H1 (cell line): ENCODE data around the gene HTATSF1. TPM values are rescaled to one million over a fixed set of nuclear protein-coding genes. Genes with fewer than 3 reads are reported as not detected.

Experiments used
- CTCF ChIA-PET: fragments of 300-600 bp; sonication (Branson Sonifier 250); formaldehyde crosslinking; loops from one replicate; lab custom pipeline; 2021; ENCODE audit not compliant: partially characterized antibody; lab: Charles Lee
- POLR2A ChIA-PET: fragments of 300-600 bp; sonication (Branson Sonifier 250); formaldehyde crosslinking; loops from one replicate; lab custom pipeline; 2021; ENCODE audit warnings: inconsistent platforms; ENCODE audit not compliant: partially characterized antibody; lab: Charles Lee
- DNase-seq, 2 experiments: peaks; one replicate each; pipeline versions ENCODE4 v3.0.0 to v3.0.0-alpha.2; 2010 to 2022; ENCODE audit warnings: low spot score in 2 of 2, low read depth in 1 of 2, mixed read lengths in 1 of 2
- FAIRE-seq: peaks from 2 replicates; lab custom pipeline; 2011; peaks lifted over from hg19 to GRCh38; lab: Jason Lieb, UNC
- H2AFZ ChIP-seq: 2 replicates; pipeline ENCODE4 v1.8.1; 2012; ENCODE audit warnings: low read length, inconsistent platforms
- H2AK5ac ChIP-seq: 2 replicates; pipeline ENCODE4 v1.6.1; 2013; ENCODE audit warnings: low read depth, low read length
- H2BK120ac ChIP-seq: replicated peaks from 2 replicates; pipeline ENCODE3; 2013; ENCODE audit warnings: low read depth, low read length, inconsistent platforms
- H2BK12ac ChIP-seq: 2 replicates; pipeline ENCODE4 v1.6.1; 2013; ENCODE audit warnings: low read depth, low read length
- H2BK15ac ChIP-seq: 2 replicates; pipeline ENCODE4 v1.6.1; 2013; ENCODE audit warnings: low read length
- H2BK20ac ChIP-seq: 2 replicates; pipeline ENCODE4 v1.6.1; 2013; ENCODE audit warnings: low read length
- H2BK5ac ChIP-seq: 2 replicates; pipeline ENCODE4 v1.6.1; 2013; ENCODE audit warnings: low read depth, low read length
- H3K14ac ChIP-seq: 2 replicates; pipeline ENCODE4 v1.6.1; 2013; ENCODE audit warnings: inconsistent platforms; ENCODE audit not compliant: insufficient read length
- H3K18ac ChIP-seq: 2 replicates; pipeline ENCODE4 v1.6.1; 2013; ENCODE audit warnings: low read length; ENCODE audit errors: extremely low read depth
- H3K23ac ChIP-seq: 2 replicates; pipeline ENCODE4 v1.6.1; 2013; ENCODE audit warnings: inconsistent platforms; ENCODE audit not compliant: insufficient read length
- H3K23me2 ChIP-seq: 2 replicates; pipeline ENCODE4 v1.6.1; 2013; ENCODE audit warnings: low read depth, low read length
- H3K27ac ChIP-seq: 2 replicates; pipeline ENCODE4 v1.6.1; 2011; ENCODE audit warnings: low read depth, low read length, inconsistent platforms
- H3K27me3 ChIP-seq, 4 experiments: replicated peaks in 1 of 4; 1 replicate in 1 of 4; 2 replicates in 3 of 4; pipeline versions ENCODE4 v1.6.1 to v1.8.1; 2011 to 2013; ENCODE audit warnings: low read length in 3 of 4, mild to moderate bottlenecking in 3 of 4, inconsistent platforms in 2 of 4, mixed read lengths in 2 of 4, moderate library complexity in 1 of 4; ENCODE audit not compliant: control insufficient read depth in 3 of 4, insufficient read depth in 3 of 4; ENCODE audit errors: extremely low read depth in 1 of 4
- H3K36me3 ChIP-seq, 4 experiments: 2 replicates each; pipeline versions ENCODE4 v1.6.1 to v1.8.1; 2011 to 2013; ENCODE audit warnings: mild to moderate bottlenecking in 4 of 4, low read length in 3 of 4, moderate library complexity in 2 of 4, control low read depth in 1 of 4, inconsistent platforms in 1 of 4; ENCODE audit not compliant: insufficient read depth in 4 of 4, control insufficient read depth in 2 of 4
- H3K4ac ChIP-seq: replicated peaks from 2 replicates; pipeline ENCODE3; 2013; ENCODE audit warnings: low read length, low read depth, mixed read lengths, inconsistent platforms; ENCODE audit not compliant: insufficient read length
- H3K4me1 ChIP-seq, 4 experiments: replicated peaks in 1 of 4; 1 replicate in 1 of 4; 2 replicates in 3 of 4; pipeline versions ENCODE4 v1.6.1 to v1.8.1; 2011 to 2013; ENCODE audit warnings: low read length in 3 of 4, inconsistent platforms in 2 of 4, mixed read lengths in 1 of 4; ENCODE audit not compliant: insufficient read depth in 4 of 4, control insufficient read depth in 3 of 4
- H3K4me2 ChIP-seq, 2 experiments: 2 replicates each; pipeline versions ENCODE4 v1.6.1 to v1.8.1; 2011 to 2013; ENCODE audit warnings: low read depth in 2 of 2, low read length in 2 of 2, control low read depth in 1 of 2, inconsistent platforms in 1 of 2, mild to moderate bottlenecking in 1 of 2; ENCODE audit not compliant: insufficient read depth in 1 of 2
- H3K4me3 ChIP-seq, 4 experiments: fragments of 200-600, 300-600 bp in 1 of 4; sonication (generic), shearing (Covaris generic), sonication (Bioruptor Twin) in 1 of 4; 2 replicates each; pipeline versions ENCODE4 v1.5.1 to v1.8.1; 2011 to 2016; ENCODE audit warnings: low read length in 4 of 4, low read depth in 3 of 4, control low read depth in 2 of 4, inconsistent platforms in 2 of 4, mild to moderate bottlenecking in 2 of 4, mixed read lengths in 1 of 4, moderate library complexity in 1 of 4; ENCODE audit not compliant: insufficient read depth in 2 of 4; ENCODE audit errors: extremely low read depth in 1 of 4
- H3K56ac ChIP-seq: replicated peaks from 2 replicates; pipeline ENCODE3; 2013; ENCODE audit warnings: low read depth, mild to moderate bottlenecking, mixed read lengths, low read length, inconsistent platforms; ENCODE audit not compliant: insufficient read length
- H3K79me1 ChIP-seq: 2 replicates; pipeline ENCODE4 v1.6.1; 2013; ENCODE audit warnings: low read depth, low read length, control low read depth
- H3K79me2 ChIP-seq, 2 experiments: 2 replicates each; pipeline versions ENCODE4 v1.6.1 to v1.8.1; 2012 to 2013; ENCODE audit warnings: low read length in 2 of 2, mild to moderate bottlenecking in 2 of 2, inconsistent platforms in 1 of 2; ENCODE audit not compliant: insufficient read depth in 2 of 2, control insufficient read depth in 1 of 2
- H3K9ac ChIP-seq, 4 experiments: replicated peaks in 1 of 4; 1 replicate in 1 of 4; 2 replicates in 3 of 4; pipeline versions ENCODE4 v1.6.1 to v1.8.1; 2011 to 2013; ENCODE audit warnings: low read depth in 3 of 4, low read length in 3 of 4, control low read depth in 2 of 4, mild to moderate bottlenecking in 2 of 4, moderate library complexity in 2 of 4, inconsistent platforms in 1 of 4; ENCODE audit errors: extremely low read depth in 1 of 4
- H3K9me3 ChIP-seq, 2 experiments: 2 replicates each; pipeline versions ENCODE4 v1.6.1 to v1.8.1; 2012 to 2013; ENCODE audit warnings: mild to moderate bottlenecking in 2 of 2, moderate library complexity in 2 of 2, control low read depth in 1 of 2, inconsistent platforms in 1 of 2, low read depth in 1 of 2, low read length in 1 of 2, mixed read lengths in 1 of 2; ENCODE audit not compliant: insufficient read depth in 2 of 2
- H4K20me1 ChIP-seq, 2 experiments: replicated peaks in 1 of 2; 2 replicates each; pipeline versions ENCODE3 to v1.8.1; 2011 to 2013; ENCODE audit warnings: inconsistent platforms in 2 of 2, low read length in 2 of 2, mild to moderate bottlenecking in 1 of 2; ENCODE audit not compliant: insufficient read depth in 2 of 2, control insufficient read depth in 1 of 2
- H4K5ac ChIP-seq: 2 replicates; pipeline ENCODE4 v1.6.1; 2013; ENCODE audit warnings: low read length, low read depth, mixed read lengths, inconsistent platforms; ENCODE audit not compliant: insufficient read length
- H4K8ac ChIP-seq: 2 replicates; pipeline ENCODE4 v1.8.0; 2013; ENCODE audit warnings: mild to moderate bottlenecking, moderate library complexity, low read length, inconsistent platforms; ENCODE audit not compliant: insufficient read depth; ENCODE audit errors: extremely low read depth
- H4K91ac ChIP-seq: replicated peaks from 2 replicates; pipeline ENCODE3; 2013; ENCODE audit warnings: low read length, mixed read lengths, inconsistent platforms; ENCODE audit not compliant: insufficient read length
- CREB1 ChIP-seq: IDR thresholded peaks from 2 replicates; pipeline ENCODE4 v1.6.1; 2012; ENCODE audit warnings: inconsistent platforms
- CTBP2 ChIP-seq: IDR thresholded peaks from 2 replicates; pipeline ENCODE4 v1.7.0; 2011; ENCODE audit warnings: borderline replicate concordance, mild to moderate bottlenecking, moderate library complexity, mixed read lengths, low read length; ENCODE audit not compliant: insufficient read depth, insufficient read length
- JUND ChIP-seq: IDR thresholded peaks from 2 replicates; pipeline ENCODE4 v1.6.1; 2011; ENCODE audit warnings: mild to moderate bottlenecking, improper control_type of control experiment, low read length
- MAFK ChIP-seq: IDR thresholded peaks from 2 replicates; pipeline ENCODE4 v1.6.1; 2012; ENCODE audit warnings: low read depth, mild to moderate bottlenecking, improper control_type of control experiment, low read length
- POLR2A ChIP-seq, 2 experiments: IDR thresholded peaks; 1 replicate in 1 of 2; 2 replicates in 1 of 2; pipeline ENCODE4 v1.6.1; 2011; ENCODE audit warnings: low read depth in 2 of 2, low read length in 2 of 2, mild to moderate bottlenecking in 2 of 2; ENCODE audit errors: control extremely low read depth in 1 of 2
- POLR2AphosphoS5 ChIP-seq: IDR thresholded peaks from 2 replicates; pipeline ENCODE4 v1.6.1; 2011; ENCODE audit warnings: low read depth, low read length
- POU5F1 ChIP-seq: IDR thresholded peaks from 2 replicates; pipeline ENCODE4 v1.6.1; 2011; ENCODE audit warnings: low read depth, mild to moderate bottlenecking, low read length, moderate library complexity
- SAP30 ChIP-seq: fragments of 300-600 bp; sonication (generic); IDR thresholded peaks from 2 replicates; pipeline ENCODE4 v1.7.1; 2012; ENCODE audit warnings: low read length, moderate library complexity, mild to moderate bottlenecking, inconsistent platforms; ENCODE audit not compliant: insufficient read depth, insufficient replicate concordance
- TAF7 ChIP-seq: optimal IDR thresholded peaks from 2 replicates; pipeline ENCODE3; 2011; ENCODE audit warnings: low read depth, mild to moderate bottlenecking, inconsistent platforms, low read length, moderate library complexity, borderline replicate concordance
- TCF12 ChIP-seq: IDR thresholded peaks from 2 replicates; pipeline ENCODE4 v1.6.1; 2011; ENCODE audit warnings: low read depth, mild to moderate bottlenecking, low read length
- TEAD4 ChIP-seq: IDR thresholded peaks from 2 replicates; pipeline ENCODE4 v1.6.1; 2012; ENCODE audit warnings: low read depth, low read length, inconsistent platforms, mixed read lengths
- ZNF274 ChIP-seq: IDR thresholded peaks from 2 replicates; pipeline ENCODE4 v1.7.0; 2012; ENCODE audit warnings: low read length, borderline replicate concordance; ENCODE audit errors: extremely low read depth
- WGBS, 2 experiments: shearing (Covaris generic) in 1 of 2; methylation state at CpG; one replicate each; pipeline versions ENCODE4 v1.1.6 to v1.1.7; 2013 to 2015; ENCODE audit warnings: low lambda C conversion rate in 2 of 2, mixed read lengths in 2 of 2, inconsistent platforms in 1 of 2, low coverage in 1 of 2, missing lambda C conversion rate in 1 of 2; ENCODE audit not compliant: insufficient replicate concordance in 2 of 2, insufficient coverage in 1 of 2, insufficient read length in 1 of 2; ENCODE audit errors: extremely low coverage in 1 of 2, missing lambda C conversion rate in 1 of 2; 5-methylcytosine and 5-hydroxymethylcytosine counted together
- polyA plus RNA-seq, 7 experiments: library from polyadenylated mRNA; depleted of rRNA in 3 of 7; stranded (reverse) in 5 of 7; unstranded in 2 of 7; fragments of >200 nt in 5 of 7; fragments of 200-250 nt in 2 of 7; gene quantifications; 1 replicate in 5 of 7; 2 replicates in 1 of 7; 4 replicates in 1 of 7; pipeline versions ENCODE4 v1.2.1 to v1.2.3, GENCODE V29; 2011 to 2013; ENCODE audit warnings: missing spikeins in 2 of 7, mixed read lengths in 2 of 7
- total RNA-seq: library from RNA; stranded (reverse); fragmentation: NEBNext Ultra II Directional; extraction: Animal tissue kit (Norgen Biotek cat#: 25700); gene quantifications from 2 replicates; pipeline ENCODE4 v1.2.1, GENCODE V29; 2021
- TF ChIP-seq, protein P1 (sequence below), 3 experiments: IDR thresholded peaks; 1 replicate in 2 of 3; 2 replicates in 1 of 3; pipeline versions ENCODE4 v1.5.1 to v1.6.1; 2011; ENCODE audit warnings: low read length in 3 of 3, mild to moderate bottlenecking in 3 of 3, inconsistent platforms in 2 of 3, low read depth in 1 of 3, moderate library complexity in 1 of 3; ENCODE audit not compliant: insufficient read depth in 1 of 3; ENCODE audit errors: control extremely low read depth in 1 of 3

Gene HTATSF1
- total and polyA plus RNA-seq, 2 of the 8 experiments (the other 6 are each of a cell fraction or from before 2014, with no cell fraction given) = 1.2 to 49.3 TPM

DNA sequence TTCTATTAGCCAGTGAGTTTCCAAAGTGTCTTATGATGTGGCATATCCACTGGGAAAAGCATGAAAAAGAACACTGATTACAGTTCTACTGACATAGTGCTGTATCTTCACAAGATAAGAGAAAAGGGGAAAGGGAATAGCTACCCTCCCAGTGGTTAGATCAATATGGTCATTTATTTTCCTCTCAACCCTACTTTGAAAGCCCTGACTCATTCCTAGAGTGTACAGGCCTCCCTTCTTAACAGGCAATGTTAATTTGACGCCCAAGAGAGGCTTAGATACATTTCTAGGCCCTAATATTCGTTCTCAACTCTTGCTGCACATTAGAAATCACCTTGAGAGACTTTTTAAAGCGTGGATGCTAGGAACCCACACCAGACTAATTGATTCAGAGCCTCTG is 30.1 kb upstream of the HTATSF1 start:
- Histone ChIP-seq H3K9me3 (no peaks in the 10 kb centered on the region), H4K8ac (no peak overlapping the region), H3K27ac (no peak overlapping the region), H3K9ac (no peak overlapping the region), H4K91ac (no peak overlapping the region), H3K36me3 (no peaks in the 10 kb centered on the region), H3K27me3 (no peaks in the 10 kb centered on the region), H2BK20ac (no peak overlapping the region), H3K79me1 (no peaks in the 10 kb centered on the region), H4K5ac (no peak overlapping the region), H2AFZ (no peak overlapping the region), H2BK12ac (no peak overlapping the region), H2BK15ac (no peak overlapping the region), H3K14ac (no peak overlapping the region), H3K23ac (no peak overlapping the region), H4K20me1 (no peaks in the 10 kb centered on the region), H3K56ac (no peak overlapping the region), H2BK5ac (no peak overlapping the region), H3K4me1 (no peaks in the 10 kb centered on the region), H3K18ac (no peak overlapping the region), H3K4me2 (no peak overlapping the region), H3K23me2 (no peaks in the 10 kb centered on the region), H2AK5ac (no peak overlapping the region), H2BK120ac (no peak overlapping the region), H3K4me3 (no peak overlapping the region), H3K79me2 (no peaks in the 10 kb centered on the region), H3K4ac (no peak overlapping the region)
- DNase-seq (no peak), FAIRE-seq (no peak)
- CTCF ChIA-PET = no interaction called here
- WGBS, 2 experiments = 87% methylated on average over 3 of the region's 3 CpGs; no CpG with 5 or more reads in 1 of the 2 experiments
- POLR2A ChIA-PET = no interaction called here
- no peak for TF ChIP-seq TCF12
- TF ChIP-seq TEAD4 = no peak
- TF ChIP-seq, protein P1, sequence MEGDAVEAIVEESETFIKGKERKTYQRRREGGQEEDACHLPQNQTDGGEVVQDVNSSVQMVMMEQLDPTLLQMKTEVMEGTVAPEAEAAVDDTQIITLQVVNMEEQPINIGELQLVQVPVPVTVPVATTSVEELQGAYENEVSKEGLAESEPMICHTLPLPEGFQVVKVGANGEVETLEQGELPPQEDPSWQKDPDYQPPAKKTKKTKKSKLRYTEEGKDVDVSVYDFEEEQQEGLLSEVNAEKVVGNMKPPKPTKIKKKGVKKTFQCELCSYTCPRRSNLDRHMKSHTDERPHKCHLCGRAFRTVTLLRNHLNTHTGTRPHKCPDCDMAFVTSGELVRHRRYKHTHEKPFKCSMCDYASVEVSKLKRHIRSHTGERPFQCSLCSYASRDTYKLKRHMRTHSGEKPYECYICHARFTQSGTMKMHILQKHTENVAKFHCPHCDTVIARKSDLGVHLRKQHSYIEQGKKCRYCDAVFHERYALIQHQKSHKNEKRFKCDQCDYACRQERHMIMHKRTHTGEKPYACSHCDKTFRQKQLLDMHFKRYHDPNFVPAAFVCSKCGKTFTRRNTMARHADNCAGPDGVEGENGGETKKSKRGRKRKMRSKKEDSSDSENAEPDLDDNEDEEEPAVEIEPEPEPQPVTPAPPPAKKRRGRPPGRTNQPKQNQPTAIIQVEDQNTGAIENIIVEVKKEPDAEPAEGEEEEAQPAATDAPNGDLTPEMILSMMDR (IDR thresholded peaks at IDR 0.05; ENCODE audit: control extremely low read depth in 1 of 3, insufficient read depth in 1 of 3, low read depth in 1 of 3, low read length in 3 of 3) = no peak
- TF ChIP-seq POU5F1 = no peak
- no peak for TF ChIP-seq TAF7
- no peak for TF ChIP-seq MAFK
- no peak for TF ChIP-seq CTBP2
- TF ChIP-seq JUND = no peak
- TF ChIP-seq CREB1 = no peak
- no peak for TF ChIP-seq ZNF274
- no peak for TF ChIP-seq POLR2A (IDR thresholded peaks at IDR 0.05; ENCODE audit: control extremely low read depth in 1 of 2, low read depth in 2 of 2, low read length in 2 of 2)
- TF ChIP-seq SAP30 = no peak
- no peak for TF ChIP-seq POLR2AphosphoS5
